Measurements from ENCODE around the gene STAB1. TPM values are rescaled to one million over a fixed set of nuclear protein-coding genes. Genes with fewer than 3 reads are reported as not detected.

STAB1 gene
- polyA plus RNA-seq, 1 donor (not counting 4 experiments of a cell fraction or from before 2014, with no cell fraction given), result not detected

GRCh38 chr3:52487788-52488691, 7.1 kb upstream of the STAB1 start:
- no peak for FAIRE-seq
- dilution Hi-C loops (cut with MboI; ENCODE audit: extremely low pct_ligation_motif_present, low sequenced_read_pairs), result no loop called here
- H3K27ac ChIP-seq (ENCODE audit: control insufficient read depth, insufficient read depth, low read length), result no peak overlapping the region

DNA sequence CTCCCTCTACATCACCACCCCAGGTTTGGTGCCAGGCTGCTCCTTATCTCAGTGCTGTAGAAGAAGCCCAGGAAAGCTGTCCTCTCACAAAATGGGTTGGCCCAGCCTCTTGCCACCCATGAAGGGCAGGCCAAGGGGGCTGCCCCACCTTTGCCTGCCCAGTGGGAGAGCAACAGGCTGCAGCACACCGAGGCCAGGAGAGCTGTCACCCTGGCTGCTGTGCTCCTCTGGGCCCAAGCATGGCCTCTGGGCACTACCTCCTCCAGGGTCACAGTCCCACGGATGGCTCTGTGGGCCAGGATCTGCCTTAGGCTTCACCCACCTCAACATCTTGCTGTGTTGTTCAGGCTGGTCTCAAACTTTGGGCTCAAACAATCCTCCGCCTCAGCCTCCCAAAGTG, 6.4 kb upstream of the STAB1 start:
- Histone ChIP-seq H3K4me1 (ENCODE audit: control insufficient read depth, extremely low read depth, insufficient read depth, low read length) (peaks cover 5% of the 10 kb centered on the region), H3K36me3 (ENCODE audit: control insufficient read depth in 2 of 2, extremely low read depth in 1 of 2, insufficient read depth in 2 of 2, low read length in 2 of 2) (peaks cover 28 to 56% of the 10 kb centered on the region in 2 experiments)

More at GRCh38 chr3:52487788-52488691, 7.1 kb upstream of the STAB1 start:
- peaks cover 28 to 55% of the 10 kb centered on the region in 2 experiments for H3K36me3 ChIP-seq (ENCODE audit: control insufficient read depth in 2 of 2, extremely low read depth in 1 of 2, insufficient read depth in 2 of 2, low read length in 2 of 2)
- no peaks in the 10 kb centered on the region for H3K27me3 ChIP-seq (ENCODE audit: control insufficient read depth, extremely low read depth, insufficient read depth, low read length)
- no peak overlapping the region for H3K4me3 ChIP-seq (ENCODE audit: control insufficient read depth in 2 of 3, extremely low read depth in 1 of 3, insufficient read depth in 2 of 3, low read depth in 1 of 3, low read length in 3 of 3)
- H2AFZ ChIP-seq (ENCODE audit: control insufficient read depth, low read length), result no peak overlapping the region
- no peak for DNase-seq (ENCODE audit: low read depth, low spot score)
- H3K9ac ChIP-seq (ENCODE audit: control insufficient read depth, extremely low read depth, insufficient read depth, low read length), result no peak overlapping the region
- no peaks in the 10 kb centered on the region for H3K9me3 ChIP-seq (ENCODE audit: control insufficient read depth, low read depth, low read length)
- H3K4me2 ChIP-seq (ENCODE audit: control insufficient read depth, extremely low read depth, insufficient read depth, low read depth, low read length), result no peak overlapping the region
- peaks cover under 1% of the 10 kb centered on the region for H4K20me1 ChIP-seq (ENCODE audit: control insufficient read depth, extremely low read depth, insufficient read depth, low read length)
- TF ChIP-seq CTCF (optimal IDR thresholded peaks at IDR 0.05 in 1 of 3, IDR thresholded peaks at IDR 0.05 in 1 of 3, conservative IDR thresholded peaks at IDR 0.05 in 1 of 3; ENCODE audit: extremely low read depth in 1 of 3, insufficient read depth in 2 of 3, low read length in 3 of 3) (no peak), EZH2 (IDR thresholded peaks at IDR 0.05; ENCODE audit: low read length) (no peak)
- H3K4me1 ChIP-seq (ENCODE audit: control insufficient read depth, extremely low read depth, insufficient read depth, low read length), result peaks cover 12% of the 10 kb centered on the region
- peaks cover 3% of the 10 kb centered on the region for H3K79me2 ChIP-seq (ENCODE audit: control insufficient read depth, insufficient read depth, low read length)
- no peaks in the 10 kb centered on the region for H3K9me1 ChIP-seq (ENCODE audit: control insufficient read depth, extremely low read depth, insufficient read depth, low read length)

More for the DNA sequence above, 6.4 kb upstream of the STAB1 start:
- H3K27ac ChIP-seq (ENCODE audit: control insufficient read depth, insufficient read depth, low read length), result no peak overlapping the region
- DNase-seq (ENCODE audit: low read depth, low spot score), result no peak
- dilution Hi-C loops (cut with MboI; ENCODE audit: extremely low pct_ligation_motif_present, low sequenced_read_pairs), result no loop called here
- TF ChIP-seq CTCF (optimal IDR thresholded peaks at IDR 0.05 in 1 of 3, IDR thresholded peaks at IDR 0.05 in 1 of 3, conservative IDR thresholded peaks at IDR 0.05 in 1 of 3; ENCODE audit: extremely low read depth in 1 of 3, insufficient read depth in 2 of 3, low read length in 3 of 3), result no peak
- TF ChIP-seq EZH2 (IDR thresholded peaks at IDR 0.05; ENCODE audit: low read length), result no peak
- no peaks in the 10 kb centered on the region for H3K9me1 ChIP-seq (ENCODE audit: control insufficient read depth, extremely low read depth, insufficient read depth, low read length)
- peaks cover 3% of the 10 kb centered on the region for H4K20me1 ChIP-seq (ENCODE audit: control insufficient read depth, extremely low read depth, insufficient read depth, low read length)
- no peak for FAIRE-seq
- H3K9ac ChIP-seq (ENCODE audit: control insufficient read depth, extremely low read depth, insufficient read depth, low read length), result no peak overlapping the region
- no peaks in the 10 kb centered on the region for H3K9me3 ChIP-seq (ENCODE audit: control insufficient read depth, low read depth, low read length)
- no peak overlapping the region for H2AFZ ChIP-seq (ENCODE audit: control insufficient read depth, low read length)
- no peak overlapping the region for H3K4me2 ChIP-seq (ENCODE audit: control insufficient read depth, extremely low read depth, insufficient read depth, low read depth, low read length)
- H3K27me3 ChIP-seq (ENCODE audit: control insufficient read depth, extremely low read depth, insufficient read depth, low read length), result no peaks in the 10 kb centered on the region
- H3K79me2 ChIP-seq (ENCODE audit: control insufficient read depth, insufficient read depth, low read length), result peaks cover 3% of the 10 kb centered on the region
- no peak overlapping the region for H3K4me3 ChIP-seq (ENCODE audit: control insufficient read depth in 2 of 3, extremely low read depth in 1 of 3, insufficient read depth in 2 of 3, low read depth in 1 of 3, low read length in 3 of 3)
